Fibroblast of villous mesenchyme (primary cell): Measurements from ENCODE around the gene LCN10. TPM values are rescaled to one million over a fixed set of nuclear protein-coding genes. Genes with fewer than 3 reads are reported as not detected.
A peak's percentile ranks its signal among the peaks of the same experiment; 100 is the strongest.
"Not testable (repeated sequence)": the region's sequence is repeated elsewhere in the genome, so short reads cannot be mapped to it uniquely, and the experiment has no call there.

Experiments used
- DNase-seq: peaks from one replicate; pipeline ENCODE4 v3.0.0-alpha.2; 2010; ENCODE audit warnings: low read depth
- H3K4me3 ChIP-seq: 2 replicates; pipeline ENCODE4 v1.5.1; 2011; ENCODE audit warnings: low read depth, mild to moderate bottlenecking, low read length
- total RNA-seq: library from RNA; depleted of rRNA; stranded (reverse); fragments of >200 nt; gene quantifications from 2 replicates; pipeline ENCODE4 v1.2.3, GENCODE V29; 2012
- TF ChIP-seq, protein P1 (sequence below): IDR thresholded peaks from 2 replicates; pipeline ENCODE4 v1.5.1; 2012; ENCODE audit warnings: low read depth, mild to moderate bottlenecking, low read length; ENCODE audit not compliant: insufficient read depth

The LCN10 gene
- total RNA-seq, 1 donor: under 0.01 TPM

DNA sequence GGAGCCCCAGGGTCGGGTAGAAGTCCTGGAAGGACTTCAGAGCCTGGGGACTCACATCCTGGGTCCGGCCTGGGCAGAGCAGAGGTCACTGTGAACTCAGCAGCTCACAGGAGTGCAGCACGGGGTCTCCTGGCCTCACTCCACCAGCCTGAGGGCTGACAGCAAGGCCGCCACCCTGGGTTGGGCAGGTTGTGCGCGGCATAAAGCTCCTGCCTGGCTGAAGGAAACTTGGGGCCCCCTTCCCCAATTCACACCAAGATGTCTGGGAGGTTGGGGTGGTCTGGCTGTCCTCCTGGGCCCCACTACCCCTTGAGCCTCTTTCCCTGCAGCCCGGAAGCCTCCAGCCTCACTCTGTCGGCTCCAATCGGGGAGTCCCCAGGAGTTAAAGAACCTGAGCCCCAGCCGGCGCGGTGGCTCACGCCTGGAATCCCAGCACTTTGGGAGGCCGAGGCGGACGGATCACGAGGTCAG lies 19.5 kb upstream of the LCN10 start:
- no peak overlapping the region for H3K4me3 ChIP-seq
- TF ChIP-seq, protein P1, sequence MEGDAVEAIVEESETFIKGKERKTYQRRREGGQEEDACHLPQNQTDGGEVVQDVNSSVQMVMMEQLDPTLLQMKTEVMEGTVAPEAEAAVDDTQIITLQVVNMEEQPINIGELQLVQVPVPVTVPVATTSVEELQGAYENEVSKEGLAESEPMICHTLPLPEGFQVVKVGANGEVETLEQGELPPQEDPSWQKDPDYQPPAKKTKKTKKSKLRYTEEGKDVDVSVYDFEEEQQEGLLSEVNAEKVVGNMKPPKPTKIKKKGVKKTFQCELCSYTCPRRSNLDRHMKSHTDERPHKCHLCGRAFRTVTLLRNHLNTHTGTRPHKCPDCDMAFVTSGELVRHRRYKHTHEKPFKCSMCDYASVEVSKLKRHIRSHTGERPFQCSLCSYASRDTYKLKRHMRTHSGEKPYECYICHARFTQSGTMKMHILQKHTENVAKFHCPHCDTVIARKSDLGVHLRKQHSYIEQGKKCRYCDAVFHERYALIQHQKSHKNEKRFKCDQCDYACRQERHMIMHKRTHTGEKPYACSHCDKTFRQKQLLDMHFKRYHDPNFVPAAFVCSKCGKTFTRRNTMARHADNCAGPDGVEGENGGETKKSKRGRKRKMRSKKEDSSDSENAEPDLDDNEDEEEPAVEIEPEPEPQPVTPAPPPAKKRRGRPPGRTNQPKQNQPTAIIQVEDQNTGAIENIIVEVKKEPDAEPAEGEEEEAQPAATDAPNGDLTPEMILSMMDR: no peak
- DNase-seq: no peak

- no peak overlapping the region for H3K4me3 ChIP-seq
- TF ChIP-seq, protein P1: no peak
- DNase-seq: no peak
These were observed 18.8 kb upstream of the LCN10 start for GRCh38 chr9:136761545-136761981.

DNA sequence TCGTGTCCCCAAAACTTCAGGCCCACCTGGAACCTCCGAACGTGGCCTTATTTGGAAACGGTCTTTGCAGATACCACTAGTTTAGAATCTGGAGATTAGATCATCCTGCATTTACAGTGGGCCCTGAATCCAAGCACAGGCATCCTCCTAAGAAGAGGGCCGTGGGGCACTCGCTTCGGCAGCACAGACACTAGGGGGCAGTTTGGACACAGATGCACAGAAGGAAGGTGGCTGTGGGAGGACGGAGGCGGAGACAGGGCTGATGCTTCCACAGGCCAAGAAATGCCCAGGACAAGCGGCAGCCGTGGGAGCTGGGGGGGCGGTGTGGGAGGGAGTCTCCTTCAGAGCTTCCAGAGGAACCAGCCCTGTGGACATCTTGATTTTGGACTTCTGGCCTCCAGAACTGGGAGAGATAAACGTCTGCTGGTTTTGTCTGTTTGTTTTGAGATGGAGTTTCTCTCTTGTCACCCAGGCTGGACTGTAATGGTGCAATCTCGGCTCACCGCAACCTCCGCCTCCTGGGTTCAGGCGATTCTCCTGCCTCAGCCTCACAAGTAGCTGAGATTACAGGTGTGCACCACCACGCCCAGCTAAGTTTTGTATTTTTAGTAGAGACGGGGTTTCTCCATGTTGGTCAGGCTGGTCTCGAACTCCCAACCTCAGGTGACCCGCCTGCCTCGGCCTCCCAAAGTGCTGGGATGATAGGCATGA lies 18.2 kb upstream of the LCN10 start:
- TF ChIP-seq, protein P1: peak; percentile 73
- H3K4me3 ChIP-seq: not testable (repeated sequence)
- peak; percentile 67 for DNase-seq

DNA sequence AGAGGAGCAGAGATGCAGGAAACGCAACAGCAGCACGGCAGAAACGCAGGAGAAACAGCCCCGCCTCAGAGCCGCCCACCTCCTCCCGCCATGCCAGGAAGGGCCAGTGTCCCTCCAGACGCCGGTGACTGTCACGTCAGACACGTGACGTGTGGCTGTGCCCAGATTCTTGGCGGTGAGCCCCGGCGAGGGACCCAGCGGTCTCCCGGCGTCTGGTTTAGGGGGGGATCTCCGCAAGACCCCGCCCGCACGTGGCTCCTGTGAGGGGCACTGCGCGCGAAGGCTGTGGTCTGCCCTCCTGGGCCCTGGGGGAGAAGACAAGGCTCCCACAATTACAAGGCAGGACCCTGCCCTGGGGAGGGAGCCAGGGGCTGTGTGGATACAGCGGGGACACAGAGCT lies 17.7 kb upstream of the LCN10 start:
- TF ChIP-seq, protein P1: no peak
- DNase-seq: no peak
- no peak overlapping the region for H3K4me3 ChIP-seq

GRCh38 chr9:136759436-136760325 lies 16.9 kb upstream of the LCN10 start:
- DNase-seq: no peak

GRCh38 chr9:136759001-136759400 lies 16.3 kb upstream of the LCN10 start:
- TF ChIP-seq, protein P1: no peak
- DNase-seq: no peak
- no peak overlapping the region for H3K4me3 ChIP-seq

More at GRCh38 chr9:136759436-136760325, 16.9 kb upstream of the LCN10 start:
- TF ChIP-seq, protein P1: no peak
- H3K4me3 ChIP-seq: no peak overlapping the region
